NCI-H748 (cell line): ENCODE data around the gene ARMC6.

Source experiments
- DNase-seq: peaks from one replicate; lab custom pipeline; 2025; ENCODE audit not compliant: unreplicated experiment; lab: John Stamatoyannopoulos, UW

ARMC6 gene

GRCh38 chr19:19033426-19034203 is at the start of gene ARMC6, which contains the start of gene SUGP2:
TSS of gene ARMC6 (plus strand) at chr19:19033603. CDS start at chr19:19034210, 607 bp downstream.
TSS of gene SUGP2 (minus strand) at chr19:19033517. CDS start at chr19:19031071, 2,446 bp downstream.
- peak; percentile 85 for DNase-seq

- no peak for DNase-seq
These were observed 49.2 kb upstream of the ARMC6 start for GRCh38 chr19:18984251-18984650.

GRCh38 chr19:18985257-18985656 is 48.1 kb upstream of the ARMC6 start:
- DNase-seq, result no peak

- DNase-seq, result no peak
These were observed 45.9 kb upstream of the ARMC6 start for GRCh38 chr19:18987456-18987855.

GRCh38 chr19:18989316-18989715 is 44.1 kb upstream of the ARMC6 start:
- DNase-seq, result no peak

GRCh38 chr19:18990128-18990708 is 43.2 kb upstream of the ARMC6 start:
- DNase-seq, result no peak

- no peak for DNase-seq
These were observed 42.4 kb upstream of the ARMC6 start for GRCh38 chr19:18991006-18991405.

- no peak for DNase-seq
These were observed 41.9 kb upstream of the ARMC6 start for GRCh38 chr19:18991468-18991867.

- no peak for DNase-seq
These were observed 40.7 kb upstream of the ARMC6 start for GRCh38 chr19:18992696-18993095.

GRCh38 chr19:18993115-18993514 is 40.3 kb upstream of the ARMC6 start:
- no peak for DNase-seq

- peak; percentile 4 for DNase-seq
These were observed 37.6 kb upstream of the ARMC6 start for GRCh38 chr19:18995804-18996241.

GRCh38 chr19:18996351-18996750 is 37.1 kb upstream of the ARMC6 start:
- DNase-seq, result no peak

GRCh38 chr19:18996796-18997394 is 36.5 kb upstream of the ARMC6 start:
- no peak for DNase-seq

GRCh38 chr19:18998276-18998675 is 35.1 kb upstream of the ARMC6 start:
- no peak for DNase-seq

- no peak for DNase-seq
These were observed 34.2 kb upstream of the ARMC6 start for GRCh38 chr19:18999016-18999758.

GRCh38 chr19:18999896-19000620 is 33.3 kb upstream of the ARMC6 start:
- DNase-seq, result no peak

- peak; percentile 4 for DNase-seq
These were observed 29.3 kb upstream of the ARMC6 start for GRCh38 chr19:19004144-19004543.

GRCh38 chr19:19006213-19006612 is 27.2 kb upstream of the ARMC6 start:
- no peak for DNase-seq

- no peak for DNase-seq
These were observed 23.5 kb upstream of the ARMC6 start for GRCh38 chr19:19009951-19010350.

- no peak for DNase-seq
These were observed 22.9 kb upstream of the ARMC6 start for GRCh38 chr19:19010551-19010950.

- DNase-seq, result no peak
These were observed 12.3 kb upstream of the ARMC6 start for GRCh38 chr19:19021115-19021514.
